HEK293 (cell line): ENCODE measurements around the gene ABHD17B.

Experiments
- CTCF ChIA-PET: fragments of 350-600 bp; formaldehyde crosslinking; extraction: SDS; loops from one replicate; lab custom pipeline; 2021; ENCODE audit warnings: antibody characterized with exemption; lab: Yijun Ruan, JAX
- POLR2A ChIA-PET: fragments of 300-600 bp; formaldehyde crosslinking; extraction: SDS; loops from one replicate; lab custom pipeline; 2020; ENCODE audit warnings: antibody characterized with exemption, inconsistent platforms; lab: Yijun Ruan, JAX
- H3K27ac ChIP-seq: fragments of 200-500 bp; sonication (Bioruptor generic); 2 replicates; pipeline ENCODE4 v1.5.1; 2014; ENCODE audit warnings: low read depth, low read length, control low read depth, inconsistent platforms; ENCODE audit errors: extremely low read depth
- H3K36me3 ChIP-seq, 2 experiments: fragments of 200-500 bp in 1 of 2; sonication (Bioruptor generic) in 1 of 2; 1 replicate in 1 of 2; 2 replicates in 1 of 2; pipeline ENCODE4 v1.5.1; 2014 to 2017; ENCODE audit warnings: inconsistent platforms in 2 of 2, low read length in 2 of 2; ENCODE audit not compliant: control insufficient read depth in 2 of 2, insufficient read depth in 1 of 2
- H3K4me1 ChIP-seq: fragments of 200-500 bp; sonication (Bioruptor generic); 2 replicates; pipeline ENCODE4 v1.5.1; 2014; ENCODE audit warnings: mild to moderate bottlenecking, low read length, inconsistent platforms; ENCODE audit not compliant: control insufficient read depth, insufficient read depth
- H3K4me3 ChIP-seq: 2 replicates; pipeline ENCODE4 v1.5.1; 2011; ENCODE audit warnings: low read depth, mild to moderate bottlenecking, control low read depth, low read length, moderate library complexity
- H3K9me3 ChIP-seq: fragments of 200-500 bp; sonication (Bioruptor generic); 2 replicates; pipeline ENCODE4 v1.5.1; 2014; ENCODE audit warnings: low read depth, low read length, inconsistent platforms; ENCODE audit not compliant: control insufficient read depth, insufficient read depth
- AEBP2 ChIP-seq: fragments of 450-650 bp; formaldehyde crosslinking; IDR thresholded peaks from 2 replicates; pipeline ENCODE4 v1.5.1; 2016; ENCODE audit warnings: missing biosample characterization, missing genetic modification characterization, borderline replicate concordance
- KLF17 ChIP-seq: fragments of 450-650 bp; formaldehyde crosslinking; IDR thresholded peaks from 2 replicates; pipeline ENCODE4 v1.5.1; 2016; ENCODE audit warnings: missing biosample characterization, missing genetic modification characterization
- KLF9 ChIP-seq: fragments of 450-650 bp; formaldehyde crosslinking; IDR thresholded peaks from 2 replicates; pipeline ENCODE4 v1.5.1; 2016; ENCODE audit warnings: missing biosample characterization, missing genetic modification characterization, low read depth
- MYNN ChIP-seq: fragments of 450-650 bp; formaldehyde crosslinking; IDR thresholded peaks from 2 replicates; pipeline ENCODE4 v1.5.1; 2016; ENCODE audit warnings: missing biosample characterization, missing genetic modification characterization, borderline replicate concordance
- YY2 ChIP-seq: fragments of 450-650 bp; formaldehyde crosslinking; IDR thresholded peaks from 2 replicates; pipeline ENCODE4 v1.5.1; 2016; ENCODE audit warnings: missing biosample characterization, missing genetic modification characterization
- ZBTB44 ChIP-seq: fragments of 450-650 bp; IDR thresholded peaks from 2 replicates; pipeline ENCODE4 v1.5.1; 2018; ENCODE audit warnings: missing biosample characterization, mild to moderate bottlenecking, missing genetic modification characterization
- ZNF16 ChIP-seq: fragments of 450-650 bp; formaldehyde crosslinking; IDR thresholded peaks from 2 replicates; pipeline ENCODE4 v1.5.1; 2016; ENCODE audit warnings: low read depth, missing biosample characterization, missing genetic modification characterization
- ZNF169 ChIP-seq: fragments of 450-650 bp; formaldehyde crosslinking; IDR thresholded peaks from 2 replicates; pipeline ENCODE4 v1.5.1; 2016; ENCODE audit warnings: missing biosample characterization, missing genetic modification characterization
- ZNF2 ChIP-seq: fragments of 450-650 bp; formaldehyde crosslinking; IDR thresholded peaks from 2 replicates; pipeline ENCODE4 v1.5.1; 2016; ENCODE audit warnings: missing biosample characterization, missing genetic modification characterization
- ZNF223 ChIP-seq: fragments of 450-650 bp; formaldehyde crosslinking; IDR thresholded peaks from 2 replicates; pipeline ENCODE4 v1.5.1; 2016; ENCODE audit warnings: missing biosample characterization, missing genetic modification characterization
- ZNF24 ChIP-seq: fragments of 450-650 bp; formaldehyde crosslinking; IDR thresholded peaks from 2 replicates; pipeline ENCODE4 v1.5.1; 2016; ENCODE audit warnings: missing biosample characterization, missing genetic modification characterization
- ZNF292 ChIP-seq: fragments of 450-650 bp; formaldehyde crosslinking; IDR thresholded peaks from 2 replicates; pipeline ENCODE4 v1.5.1; 2016; ENCODE audit warnings: low read depth, missing biosample characterization, missing genetic modification characterization, borderline replicate concordance
- ZNF311 ChIP-seq: fragments of 450-650 bp; formaldehyde crosslinking; IDR thresholded peaks from 2 replicates; pipeline ENCODE4 v1.5.1; 2017; ENCODE audit warnings: missing biosample characterization, missing genetic modification characterization, borderline replicate concordance
- ZNF366 ChIP-seq: fragments of 450-650 bp; formaldehyde crosslinking; conservative IDR thresholded peaks from 2 replicates; pipeline ENCODE4 v1.5.1; 2016; ENCODE audit warnings: missing biosample characterization, missing genetic modification characterization
- ZNF426 ChIP-seq: fragments of 450-650 bp; formaldehyde crosslinking; IDR thresholded peaks from 2 replicates; pipeline ENCODE4 v1.5.1; 2017; ENCODE audit warnings: missing biosample characterization, missing genetic modification characterization, mild to moderate bottlenecking, inconsistent platforms, moderate library complexity
- ZNF530 ChIP-seq: fragments of 450-650 bp; formaldehyde crosslinking; IDR thresholded peaks from 2 replicates; pipeline ENCODE4 v1.5.1; 2016; ENCODE audit warnings: low read depth, missing biosample characterization, missing genetic modification characterization
- ZNF596 ChIP-seq: fragments of 450-650 bp; IDR thresholded peaks from 2 replicates; pipeline ENCODE4 v1.5.0; 2018; ENCODE audit warnings: missing biosample characterization, mild to moderate bottlenecking, missing genetic modification characterization, moderate library complexity
- ZNF660 ChIP-seq: fragments of 450-650 bp; IDR thresholded peaks from 2 replicates; pipeline ENCODE4 v1.5.1; 2018; ENCODE audit warnings: missing biosample characterization, mild to moderate bottlenecking, missing genetic modification characterization
- ZNF785 ChIP-seq: fragments of 450-650 bp; formaldehyde crosslinking; IDR thresholded peaks from 2 replicates; pipeline ENCODE4 v1.5.1; 2016; ENCODE audit warnings: missing biosample characterization, missing genetic modification characterization
- TF ChIP-seq, protein P1 (sequence below): fragments of 450-650 bp; formaldehyde crosslinking; IDR thresholded peaks from 2 replicates; pipeline ENCODE4 v1.5.1; 2016; ENCODE audit warnings: missing biosample characterization, missing genetic modification characterization

ABHD17B gene

DNA sequence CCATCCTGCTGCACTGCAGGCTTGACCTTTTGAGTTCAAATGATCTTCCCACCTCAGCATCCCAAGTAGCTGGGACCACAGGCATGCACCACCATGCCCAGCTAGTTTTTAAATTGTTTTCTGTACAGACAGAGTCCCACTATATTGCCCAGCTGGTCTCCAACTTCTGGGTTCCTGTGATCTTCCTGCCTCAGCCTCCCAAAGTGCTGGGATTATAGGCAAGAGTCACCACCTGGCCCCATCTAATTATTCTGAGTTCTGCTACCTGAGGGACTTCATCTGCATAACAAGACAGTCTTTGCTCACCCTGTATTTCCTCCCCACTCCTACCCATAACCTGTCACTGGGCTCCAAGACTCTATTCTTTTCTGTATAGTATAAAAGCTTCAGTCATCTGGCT lies 88.1 kb downstream of the ABHD17B start:
- ChIA-PET POLR2A (no interaction called here), CTCF (interaction anchor here (0.6 to 1.9 kb wide), 4 partner anchors 16 to 538 kb away, joined by 3 to 9 read pairs (median 4); no protein-coding TSS in a partner anchor)
- Histone ChIP-seq H3K4me1 (no peaks in the 10 kb centered on the region), H3K36me3 (no peaks in the 10 kb centered on the region), H3K27ac (no peak overlapping the region), H3K4me3 (no peak overlapping the region), H3K9me3 (no peaks in the 10 kb centered on the region)
- peak; percentile 81; the same call in 1 of the 2 replicates for TF ChIP-seq ZNF530
- no peak for TF ChIP-seq ZNF292

DNA sequence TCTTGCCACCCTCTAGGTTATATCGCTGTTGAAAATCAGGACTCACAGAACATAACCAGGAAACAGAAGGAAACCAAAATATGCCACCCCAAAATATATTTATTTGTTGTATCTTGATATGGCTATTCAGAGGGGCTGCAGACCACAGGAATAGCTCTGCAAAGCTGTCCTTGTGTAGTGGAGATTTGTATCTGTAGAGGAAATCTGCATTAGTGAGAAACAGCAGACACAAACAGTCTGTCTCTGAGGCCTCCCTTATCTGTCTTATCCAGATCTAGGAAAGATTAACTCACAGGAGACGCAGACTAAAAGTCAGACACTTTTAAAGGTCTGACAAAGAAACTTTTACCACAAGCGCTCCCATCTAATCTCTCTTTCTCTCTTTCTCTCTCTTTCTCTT lies 88.5 kb downstream of the ABHD17B start:
- no peaks in the 10 kb centered on the region for H3K9me3 ChIP-seq
- H3K27ac ChIP-seq, result no peak overlapping the region
- no peaks in the 10 kb centered on the region for H3K4me1 ChIP-seq
- POLR2A ChIA-PET, result no interaction called here
- no peak for TF ChIP-seq ZBTB44 (tag by site-specific recombination)
- TF ChIP-seq ZNF785 (tag by site-specific recombination), result no peak
- TF ChIP-seq AEBP2 (tag by site-specific recombination), result no peak
- TF ChIP-seq ZNF366, result no peak
- no peak for TF ChIP-seq ZNF596 (tag by site-specific recombination)
- TF ChIP-seq, protein P1, sequence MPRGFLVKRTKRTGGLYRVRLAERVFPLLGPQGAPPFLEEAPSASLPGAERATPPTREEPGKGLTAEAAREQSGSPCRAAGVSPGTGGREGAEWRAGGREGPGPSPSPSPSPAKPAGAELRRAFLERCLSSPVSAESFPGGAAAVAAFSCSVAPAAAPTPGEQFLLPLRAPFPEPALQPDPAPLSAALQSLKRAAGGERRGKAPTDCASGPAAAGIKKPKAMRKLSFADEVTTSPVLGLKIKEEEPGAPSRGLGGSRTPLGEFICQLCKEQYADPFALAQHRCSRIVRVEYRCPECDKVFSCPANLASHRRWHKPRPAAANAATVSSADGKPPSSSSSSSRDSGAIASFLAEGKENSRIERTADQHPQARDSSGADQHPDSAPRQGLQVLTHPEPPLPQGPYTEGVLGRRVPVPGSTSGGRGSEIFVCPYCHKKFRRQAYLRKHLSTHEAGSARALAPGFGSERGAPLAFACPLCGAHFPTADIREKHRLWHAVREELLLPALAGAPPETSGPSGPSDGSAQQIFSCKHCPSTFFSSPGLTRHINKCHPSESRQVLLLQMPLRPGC, result no peak
- TF ChIP-seq ZNF16, result no peak
- no peak for TF ChIP-seq ZNF169 (tag by site-specific recombination)
- TF ChIP-seq ZNF2 (tag by site-specific recombination), result no peak
- TF ChIP-seq ZNF426 (tag by site-specific recombination), result no peak
- TF ChIP-seq ZNF660 (tag by site-specific recombination), result no peak
- no peak for TF ChIP-seq ZNF223 (tag by site-specific recombination)
- TF ChIP-seq KLF17 (tag by site-specific recombination), result no peak
- no peak for TF ChIP-seq MYNN
- no peak for TF ChIP-seq KLF9 (tag by site-specific recombination)
- no peak for TF ChIP-seq YY2
- no peak for TF ChIP-seq ZNF24 (tag by site-specific recombination)
- no peak for TF ChIP-seq ZNF311
- CTCF ChIA-PET, result interaction anchor here (0.6 to 1.9 kb wide), 5 partner anchors 16 to 537 kb away, joined by 3 to 9 read pairs (median 4); no protein-coding TSS in a partner anchor
- H3K4me3 ChIP-seq, result no peak overlapping the region
- no peaks in the 10 kb centered on the region for H3K36me3 ChIP-seq
